Stimulated activated CD8-positive, alpha-beta memory T cell treated with anti-CD3 and anti-CD28 coated beads, Interleukin-15, amount 100 ng/mL, for 48 hours (primary cell): Measurements from ENCODE around the gene EXOC2.
A peak's percentile ranks its signal among the peaks of the same experiment; 100 is the strongest.

Source experiments
- DNase-seq, 2 donors: peaks; one replicate each; pipeline ENCODE4 v3.0.0-alpha.2; 2020; ENCODE audit warnings: low read depth in 2 of 2

The EXOC2 gene, protein sequence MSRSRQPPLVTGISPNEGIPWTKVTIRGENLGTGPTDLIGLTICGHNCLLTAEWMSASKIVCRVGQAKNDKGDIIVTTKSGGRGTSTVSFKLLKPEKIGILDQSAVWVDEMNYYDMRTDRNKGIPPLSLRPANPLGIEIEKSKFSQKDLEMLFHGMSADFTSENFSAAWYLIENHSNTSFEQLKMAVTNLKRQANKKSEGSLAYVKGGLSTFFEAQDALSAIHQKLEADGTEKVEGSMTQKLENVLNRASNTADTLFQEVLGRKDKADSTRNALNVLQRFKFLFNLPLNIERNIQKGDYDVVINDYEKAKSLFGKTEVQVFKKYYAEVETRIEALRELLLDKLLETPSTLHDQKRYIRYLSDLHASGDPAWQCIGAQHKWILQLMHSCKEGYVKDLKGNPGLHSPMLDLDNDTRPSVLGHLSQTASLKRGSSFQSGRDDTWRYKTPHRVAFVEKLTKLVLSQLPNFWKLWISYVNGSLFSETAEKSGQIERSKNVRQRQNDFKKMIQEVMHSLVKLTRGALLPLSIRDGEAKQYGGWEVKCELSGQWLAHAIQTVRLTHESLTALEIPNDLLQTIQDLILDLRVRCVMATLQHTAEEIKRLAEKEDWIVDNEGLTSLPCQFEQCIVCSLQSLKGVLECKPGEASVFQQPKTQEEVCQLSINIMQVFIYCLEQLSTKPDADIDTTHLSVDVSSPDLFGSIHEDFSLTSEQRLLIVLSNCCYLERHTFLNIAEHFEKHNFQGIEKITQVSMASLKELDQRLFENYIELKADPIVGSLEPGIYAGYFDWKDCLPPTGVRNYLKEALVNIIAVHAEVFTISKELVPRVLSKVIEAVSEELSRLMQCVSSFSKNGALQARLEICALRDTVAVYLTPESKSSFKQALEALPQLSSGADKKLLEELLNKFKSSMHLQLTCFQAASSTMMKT

DNA sequence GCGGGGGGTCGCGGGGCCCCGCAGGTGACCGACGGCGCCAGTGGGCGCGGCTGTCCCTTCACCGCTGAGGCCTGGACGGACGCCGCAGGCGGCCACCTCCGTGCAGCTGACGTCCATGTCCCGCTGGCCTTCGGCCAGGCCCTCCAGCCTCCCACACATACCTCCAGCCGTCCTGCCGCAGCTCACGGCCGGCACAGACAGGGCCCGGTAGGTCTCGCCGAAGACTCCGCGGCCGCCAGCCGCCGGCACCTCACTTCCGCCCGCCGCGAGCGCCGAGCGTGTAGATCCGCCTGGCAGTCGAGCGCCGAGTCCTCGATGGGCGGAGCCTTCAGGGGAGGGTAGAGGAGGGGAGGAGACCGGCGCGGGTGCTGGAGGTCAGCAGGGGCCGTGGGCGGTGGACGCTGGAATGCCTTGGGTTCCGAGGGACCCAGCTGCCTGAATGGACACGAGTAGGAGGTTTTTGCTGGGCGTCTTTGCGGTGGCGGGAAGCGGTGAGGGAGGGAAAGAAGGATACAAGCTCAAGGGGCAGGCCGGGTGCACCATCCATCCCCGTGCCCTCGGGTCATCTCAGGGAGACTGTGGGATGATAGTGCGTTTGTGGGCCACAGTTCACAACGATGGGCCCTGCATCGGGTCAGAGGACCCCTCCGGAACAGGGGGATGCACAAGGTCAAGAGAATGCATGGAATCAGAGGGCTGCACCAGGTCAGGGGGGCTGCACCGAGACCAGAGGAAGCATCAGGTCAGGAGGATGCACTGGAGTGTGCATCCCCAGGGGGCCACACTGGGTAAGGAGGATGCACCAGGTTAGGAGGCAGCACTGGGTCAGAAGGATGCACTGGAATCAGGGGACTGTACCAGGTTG lies at the start of gene EXOC2:
EXOC2 (minus strand) TSS at position 282 of the 865 bp plus-strand sequence. CDS start 55,321 bp downstream, outside the sequence.
- DNase-seq, result peak; percentile 77 to 80

DNA sequence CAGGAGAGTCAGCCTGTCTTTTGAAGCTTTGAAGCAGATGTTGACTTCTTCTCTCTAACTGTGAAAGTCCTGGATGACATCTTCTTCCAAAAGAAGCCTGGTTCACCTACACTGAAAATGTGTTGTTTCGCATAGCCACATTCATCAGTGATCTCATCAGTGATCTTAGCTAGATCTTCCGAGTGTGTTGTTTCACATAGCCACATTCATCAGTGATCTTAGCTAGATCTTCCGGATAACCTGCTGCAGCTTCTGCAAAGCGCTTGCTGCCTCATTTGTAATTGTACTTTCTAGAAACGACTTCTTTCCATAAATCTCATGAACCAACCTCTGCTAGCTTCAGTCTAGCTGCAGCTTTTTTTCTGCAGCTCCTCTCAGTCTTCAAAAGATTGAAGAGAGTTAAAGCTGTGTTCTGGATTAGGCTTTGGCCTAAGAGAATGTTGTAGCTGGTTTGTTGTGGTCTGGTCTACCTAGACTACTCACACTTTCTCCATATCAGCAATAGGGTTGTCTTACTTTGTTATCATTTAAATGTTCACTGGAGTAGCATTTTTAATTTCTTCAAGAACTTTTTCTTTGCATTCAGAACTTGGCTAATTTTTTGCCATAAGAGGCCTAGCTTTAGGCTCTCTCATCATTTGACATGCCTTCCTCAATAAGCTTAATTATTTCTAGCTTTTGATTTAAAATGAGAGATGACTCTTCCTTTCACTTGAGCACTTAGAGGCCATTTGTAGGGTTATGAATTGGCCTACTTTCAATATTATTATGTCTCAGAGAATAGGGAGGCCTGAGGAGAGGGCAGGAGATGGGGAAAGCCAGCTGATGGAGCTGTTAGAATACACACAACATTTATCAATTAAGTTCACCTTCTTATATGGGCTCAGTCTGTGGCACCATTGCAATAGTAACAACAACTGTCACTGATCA lies 48.7 kb upstream of the EXOC2 start:
- no peak for DNase-seq

DNA sequence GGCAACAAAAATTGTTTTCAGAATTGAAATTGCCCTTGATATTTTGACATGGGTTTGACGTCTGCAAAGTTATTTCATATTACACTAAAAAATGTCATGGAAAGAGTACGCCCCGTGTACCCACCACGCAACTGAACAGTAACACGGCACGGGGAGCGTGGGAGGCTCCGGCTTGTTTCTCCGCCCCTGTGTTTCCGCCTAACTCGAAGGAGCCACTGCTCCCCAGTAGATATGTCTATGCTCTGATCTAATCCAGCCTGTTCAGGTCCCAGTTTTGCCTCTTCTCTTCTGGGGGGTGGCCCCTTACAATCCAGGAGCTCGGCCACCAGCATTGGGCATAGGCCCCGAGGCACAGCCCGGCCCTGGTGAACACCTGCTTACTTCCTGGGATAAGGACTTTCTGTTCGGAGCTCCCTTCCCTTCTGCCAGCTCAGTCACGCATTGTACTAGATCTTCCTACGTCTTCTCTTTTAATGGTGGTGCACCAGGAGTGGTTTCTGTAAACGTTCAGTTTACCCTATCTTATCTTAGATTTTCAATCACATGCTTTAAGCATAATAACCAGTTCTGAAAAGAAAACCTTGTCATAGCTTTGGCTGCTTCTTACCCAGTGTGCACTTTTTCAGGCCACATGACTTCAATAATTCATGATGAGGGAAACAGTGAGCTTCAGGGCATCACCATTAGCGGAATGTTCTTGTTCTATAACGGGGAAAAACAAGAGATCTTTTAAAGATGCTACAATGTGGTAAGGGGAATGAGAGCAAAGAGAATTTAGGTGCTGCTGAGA lies 43.9 kb upstream of the EXOC2 start:
- no peak for DNase-seq

DNA sequence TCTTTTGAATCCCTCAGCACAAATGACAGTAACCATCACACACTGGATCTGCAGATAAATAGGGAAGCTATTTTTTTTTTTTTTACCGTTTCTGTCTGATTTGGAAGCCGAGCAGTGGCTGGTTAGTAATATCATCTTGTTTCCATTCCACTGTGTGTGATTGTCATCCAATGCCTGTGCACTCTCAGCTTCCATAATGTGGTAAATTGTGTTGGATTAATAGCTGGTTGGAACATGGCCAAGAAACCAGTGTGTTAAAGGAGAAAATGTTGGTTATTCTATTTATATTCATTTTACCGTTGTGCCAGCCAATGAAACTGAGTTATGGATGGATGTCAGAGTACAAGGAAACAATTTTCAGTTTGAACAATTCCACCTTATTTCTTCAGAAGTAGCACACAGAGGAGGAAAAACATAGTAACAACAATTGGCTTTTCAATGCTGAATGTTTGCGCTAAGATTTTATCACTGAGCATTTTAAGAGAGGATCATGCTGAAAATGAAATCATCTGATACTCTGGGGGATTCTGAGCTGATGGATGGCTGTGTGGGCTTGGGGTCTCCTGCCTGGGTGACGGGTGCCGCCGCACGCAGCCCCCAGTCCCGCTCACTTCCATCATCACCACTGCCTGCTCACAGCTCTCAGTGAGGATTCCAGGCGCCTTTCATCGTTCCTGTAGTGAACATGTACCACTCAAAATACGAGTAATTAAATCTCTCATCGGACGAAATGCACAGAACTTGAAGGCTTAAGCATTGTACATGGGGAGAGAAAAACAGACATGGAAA lies 40.7 kb upstream of the EXOC2 start:
- DNase-seq, result no peak

- no peak for DNase-seq
Measured at GRCh38 chr6:731924-732323, 39.0 kb upstream of the EXOC2 start.

DNA sequence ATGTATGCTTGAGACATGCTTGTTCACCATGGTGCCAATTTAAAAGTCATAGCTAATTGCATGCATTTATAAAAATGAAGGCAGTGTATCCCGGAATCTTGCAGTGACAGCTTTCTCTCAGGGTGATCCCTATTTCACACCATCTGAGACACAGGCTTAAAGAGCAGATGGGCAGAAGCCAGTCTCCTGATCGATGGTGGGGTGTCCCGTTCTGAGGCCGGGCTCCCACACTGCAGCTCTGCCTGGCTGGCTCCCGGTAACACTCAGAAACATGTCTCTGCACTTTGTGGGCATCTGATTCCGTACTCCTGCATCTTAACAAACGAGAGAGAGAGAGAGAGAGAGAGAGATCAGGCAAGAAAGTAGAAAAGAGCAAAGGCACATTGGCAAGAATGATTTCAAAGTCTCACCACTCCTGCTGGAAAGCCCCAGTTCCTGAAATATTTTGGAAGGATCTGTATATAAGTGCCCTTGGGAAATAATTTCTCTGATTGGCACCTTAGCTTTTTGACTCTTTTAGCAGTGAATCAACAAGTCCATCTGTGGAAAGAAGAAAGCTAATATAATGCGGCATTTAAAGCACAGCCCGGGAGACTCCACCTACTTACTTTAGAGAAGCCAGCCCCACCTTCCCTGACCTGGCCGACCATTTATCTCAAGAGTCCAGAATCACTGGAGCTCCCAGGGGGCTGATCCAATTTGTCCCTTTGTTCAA lies 36.8 kb upstream of the EXOC2 start:
- no peak for DNase-seq

- DNase-seq, result no peak
Measured at GRCh38 chr6:727856-728255, 34.9 kb upstream of the EXOC2 start.

DNA sequence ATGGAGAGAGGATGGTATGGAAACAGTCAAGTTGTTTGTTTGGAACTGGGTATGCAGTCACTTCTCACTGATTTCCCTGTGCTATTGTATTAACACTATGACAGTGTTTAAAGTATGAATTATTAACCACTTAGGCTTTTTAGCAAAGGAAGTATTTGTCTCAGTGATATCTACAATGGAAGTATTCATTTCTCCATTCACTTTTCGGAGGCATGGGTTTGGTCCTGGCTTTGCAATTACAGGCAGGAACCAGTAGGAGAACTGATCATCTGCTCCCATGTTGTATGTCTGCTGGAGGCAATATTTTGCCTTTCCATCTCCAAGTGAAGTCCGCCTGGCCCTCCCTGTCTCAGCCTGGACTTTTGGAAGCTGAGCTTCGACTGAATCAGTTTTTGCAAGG lies 30.6 kb upstream of the EXOC2 start:
- no peak for DNase-seq

GRCh38 chr6:722608-723007 lies 29.7 kb upstream of the EXOC2 start:
- DNase-seq, result no peak

- peak; percentile 56 to 59 for DNase-seq
Measured at GRCh38 chr6:722077-722524, 29.2 kb upstream of the EXOC2 start.

DNA sequence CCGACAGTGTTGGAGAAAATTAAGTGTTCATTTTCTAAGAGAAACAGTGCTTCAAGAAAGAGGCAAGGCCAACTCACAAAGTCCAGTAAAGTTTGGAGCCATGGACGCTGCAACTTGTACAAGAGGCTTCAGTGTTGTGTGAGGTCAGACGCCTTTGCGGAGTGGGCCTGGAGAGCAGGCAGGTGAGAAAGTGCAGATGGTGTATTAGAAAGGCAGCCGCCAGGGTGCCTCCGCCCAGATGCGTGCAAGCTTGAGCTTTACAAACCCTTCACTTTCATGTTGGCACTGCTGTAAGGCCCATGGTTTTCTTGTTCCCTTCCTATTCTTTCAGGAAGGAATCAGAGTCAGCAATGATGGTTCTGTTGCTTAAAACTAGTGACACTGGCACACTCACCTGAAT lies 25.4 kb upstream of the EXOC2 start:
- DNase-seq, result no peak

- DNase-seq, result no peak
Measured at GRCh38 chr6:717135-717534, 24.2 kb upstream of the EXOC2 start.

DNA sequence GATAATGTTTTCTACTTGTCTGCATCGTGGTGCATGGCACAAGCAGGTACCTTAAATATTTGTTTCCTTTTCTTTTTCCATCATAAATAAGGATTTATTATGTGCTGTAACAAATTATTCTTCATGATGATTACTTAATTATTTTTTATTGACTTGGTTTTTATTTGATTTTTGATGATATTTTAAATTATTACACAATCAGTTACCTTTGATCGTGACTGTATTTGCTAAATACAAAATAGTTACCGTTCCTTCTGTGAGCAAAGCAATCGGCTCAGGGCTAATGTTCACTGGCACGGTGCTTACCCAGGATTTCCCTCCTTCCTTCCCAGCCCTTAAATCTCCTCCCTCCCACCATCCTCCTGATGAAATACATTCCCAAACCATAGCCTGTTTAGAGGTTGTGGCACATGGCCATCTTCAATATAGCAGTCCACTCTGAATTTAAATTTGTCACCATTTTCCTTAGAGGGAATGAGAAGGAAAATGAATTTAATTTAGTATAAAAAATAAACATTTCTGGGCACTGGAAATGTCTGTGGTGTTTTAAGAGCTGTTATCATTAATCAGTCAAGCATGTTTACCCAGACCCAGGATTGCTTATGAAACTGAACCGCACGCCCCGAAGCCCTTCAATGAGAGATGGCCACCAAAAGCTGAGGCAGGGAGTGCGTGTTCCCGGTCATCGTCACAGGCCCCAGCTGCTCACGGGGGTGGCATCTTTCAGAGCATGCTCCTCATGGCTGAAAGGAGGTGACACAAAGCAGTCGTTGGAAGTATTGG lies 23.0 kb upstream of the EXOC2 start:
- no peak for DNase-seq

- DNase-seq, result no peak
Measured at GRCh38 chr6:714100-714499, 21.2 kb upstream of the EXOC2 start.

- no peak for DNase-seq
Measured at GRCh38 chr6:713351-713750, 20.4 kb upstream of the EXOC2 start.

DNA sequence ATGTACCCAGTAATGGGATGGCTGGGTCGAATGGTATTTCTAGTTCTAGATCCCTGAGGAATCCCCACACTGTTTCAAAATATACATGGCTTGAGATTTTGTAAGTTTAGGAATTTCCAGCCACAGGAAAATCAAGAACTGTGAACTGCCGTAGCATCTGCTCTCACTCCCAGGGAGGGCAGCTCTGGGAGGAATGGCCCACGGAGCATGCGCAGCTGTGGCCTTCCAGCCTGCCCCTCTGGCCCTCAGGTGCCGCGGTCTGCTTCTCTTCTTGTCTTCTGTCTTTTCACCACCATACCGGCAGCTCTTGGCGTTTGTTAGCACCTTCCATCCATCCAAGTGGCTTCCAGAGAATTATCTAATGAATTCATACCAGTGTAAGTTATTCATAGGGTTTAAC lies 19.9 kb upstream of the EXOC2 start:
- no peak for DNase-seq

DNA sequence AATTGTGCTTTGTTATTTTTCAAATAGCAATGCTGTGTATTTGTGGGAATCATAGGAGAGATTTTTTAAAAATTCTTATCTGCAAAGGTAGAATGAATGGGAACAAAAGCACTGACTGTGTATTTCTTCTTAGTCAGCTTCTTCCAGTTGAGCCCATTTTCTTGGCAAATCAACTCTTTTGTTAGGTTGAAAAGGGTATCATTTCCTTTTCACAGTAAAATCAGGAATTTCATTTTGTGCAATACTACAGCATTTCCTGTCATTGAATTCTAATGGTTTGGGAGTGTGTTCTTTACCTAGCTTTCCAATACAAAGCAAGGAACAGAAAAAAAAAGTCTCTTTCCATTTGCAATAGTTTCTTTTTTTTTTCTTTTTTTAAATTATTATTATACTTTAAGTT lies 19.0 kb upstream of the EXOC2 start:
- no peak for DNase-seq
